GM12874 (cell line): ENCODE measurements around the gene NCF2.

Source experiments
- TF ChIP-seq, protein P1 (sequence below): IDR thresholded peaks from 2 replicates; pipeline ENCODE4 v1.5.1; 2011; ENCODE audit warnings: low read depth, mild to moderate bottlenecking, control low read depth, low read length, moderate library complexity; ENCODE audit not compliant: insufficient read depth

Gene NCF2

DNA sequence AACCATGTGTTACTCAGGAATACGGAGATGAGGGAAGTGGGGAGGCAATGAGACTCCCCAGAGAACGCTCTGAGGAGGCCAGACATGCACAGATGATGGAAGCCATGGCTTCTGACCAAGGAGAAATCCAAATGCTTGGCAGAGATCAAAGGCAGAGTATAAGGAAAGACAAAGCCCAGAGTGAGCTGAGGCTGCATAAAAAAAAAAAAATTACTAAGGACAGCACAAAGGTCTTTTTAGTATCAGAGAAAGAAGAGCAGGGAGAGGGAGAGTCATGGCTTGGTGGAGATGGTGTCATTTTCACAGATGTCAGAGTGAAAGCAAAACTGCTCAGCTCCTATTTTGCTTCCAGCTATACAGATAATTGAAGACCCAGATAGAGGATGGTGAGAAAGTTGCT, 8.1 kb upstream of the NCF2 start:
- TF ChIP-seq, protein P1, sequence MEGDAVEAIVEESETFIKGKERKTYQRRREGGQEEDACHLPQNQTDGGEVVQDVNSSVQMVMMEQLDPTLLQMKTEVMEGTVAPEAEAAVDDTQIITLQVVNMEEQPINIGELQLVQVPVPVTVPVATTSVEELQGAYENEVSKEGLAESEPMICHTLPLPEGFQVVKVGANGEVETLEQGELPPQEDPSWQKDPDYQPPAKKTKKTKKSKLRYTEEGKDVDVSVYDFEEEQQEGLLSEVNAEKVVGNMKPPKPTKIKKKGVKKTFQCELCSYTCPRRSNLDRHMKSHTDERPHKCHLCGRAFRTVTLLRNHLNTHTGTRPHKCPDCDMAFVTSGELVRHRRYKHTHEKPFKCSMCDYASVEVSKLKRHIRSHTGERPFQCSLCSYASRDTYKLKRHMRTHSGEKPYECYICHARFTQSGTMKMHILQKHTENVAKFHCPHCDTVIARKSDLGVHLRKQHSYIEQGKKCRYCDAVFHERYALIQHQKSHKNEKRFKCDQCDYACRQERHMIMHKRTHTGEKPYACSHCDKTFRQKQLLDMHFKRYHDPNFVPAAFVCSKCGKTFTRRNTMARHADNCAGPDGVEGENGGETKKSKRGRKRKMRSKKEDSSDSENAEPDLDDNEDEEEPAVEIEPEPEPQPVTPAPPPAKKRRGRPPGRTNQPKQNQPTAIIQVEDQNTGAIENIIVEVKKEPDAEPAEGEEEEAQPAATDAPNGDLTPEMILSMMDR = no peak

DNA sequence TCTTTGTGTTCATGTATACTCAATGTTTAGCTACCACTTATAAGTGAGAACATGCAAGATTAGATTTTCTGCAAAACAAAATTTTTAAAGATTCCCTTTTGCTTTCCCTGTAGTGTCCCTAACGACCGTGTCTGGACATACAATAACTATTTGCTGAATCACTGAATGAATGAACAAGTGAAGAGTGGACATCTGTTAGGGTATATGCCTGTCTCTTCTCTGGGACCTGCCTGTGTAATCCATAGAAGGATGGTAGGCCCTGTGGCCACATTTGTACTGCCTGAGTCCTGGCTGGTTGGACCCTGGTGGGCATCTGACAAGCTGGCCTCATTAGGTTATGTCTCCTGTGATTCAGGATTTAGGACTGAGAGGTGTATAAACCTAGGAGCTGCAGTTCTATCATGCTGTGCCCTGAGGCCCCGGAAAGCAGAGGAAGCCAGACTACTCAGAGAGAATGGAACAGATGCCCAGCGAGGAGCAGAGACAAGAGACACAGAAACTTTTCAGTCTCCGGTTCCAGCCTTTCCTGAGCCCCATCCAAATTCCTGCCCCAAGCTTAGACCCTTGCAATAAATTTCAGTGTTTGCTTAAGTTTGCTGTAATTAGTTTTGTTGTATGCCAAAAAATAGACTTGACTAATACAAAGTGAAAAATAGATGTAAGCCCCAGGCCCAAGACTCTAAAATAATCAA, 7.5 kb upstream of the NCF2 start:
- TF ChIP-seq, protein P1 = no peak

DNA sequence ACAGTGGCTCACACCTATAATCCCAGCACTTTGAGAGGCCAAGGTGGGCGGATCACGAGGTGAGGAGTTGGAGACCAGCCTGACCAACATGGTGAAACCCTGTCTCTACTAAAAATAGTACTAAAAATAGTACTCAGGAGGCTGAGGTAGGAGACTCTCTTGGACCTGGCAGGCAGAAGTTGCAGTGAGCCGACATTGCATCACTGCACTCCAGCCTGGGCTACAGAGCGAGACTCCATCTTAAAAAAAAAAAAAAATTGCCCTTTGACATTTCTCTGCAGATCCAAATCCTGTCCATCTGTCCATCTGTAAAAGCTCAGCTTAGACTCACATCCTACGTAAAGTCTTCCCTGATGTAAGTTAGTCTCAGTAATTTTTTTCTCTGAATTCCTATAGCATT, 6.2 kb upstream of the NCF2 start:
- TF ChIP-seq, protein P1 = no peak

DNA sequence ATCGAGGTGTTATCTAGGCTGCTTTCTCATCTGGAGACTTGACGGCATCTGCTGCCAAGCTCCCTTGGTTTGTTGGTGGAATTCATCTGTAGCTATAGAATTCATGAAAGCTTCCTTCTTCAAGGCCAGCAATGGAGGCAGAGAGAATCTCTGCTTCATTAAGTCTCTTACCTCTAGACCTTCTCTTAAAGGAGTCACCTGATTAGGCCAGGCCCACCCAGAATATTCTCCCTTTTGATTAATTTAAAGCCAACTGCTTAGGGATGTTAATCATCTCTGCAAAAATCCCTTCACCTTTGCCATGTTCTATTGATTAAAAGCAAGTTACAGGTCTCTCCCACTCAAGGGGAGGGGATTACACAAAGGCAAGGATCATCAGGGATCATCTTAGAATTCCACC, 5.3 kb upstream of the NCF2 start:
- TF ChIP-seq, protein P1 = no peak

DNA sequence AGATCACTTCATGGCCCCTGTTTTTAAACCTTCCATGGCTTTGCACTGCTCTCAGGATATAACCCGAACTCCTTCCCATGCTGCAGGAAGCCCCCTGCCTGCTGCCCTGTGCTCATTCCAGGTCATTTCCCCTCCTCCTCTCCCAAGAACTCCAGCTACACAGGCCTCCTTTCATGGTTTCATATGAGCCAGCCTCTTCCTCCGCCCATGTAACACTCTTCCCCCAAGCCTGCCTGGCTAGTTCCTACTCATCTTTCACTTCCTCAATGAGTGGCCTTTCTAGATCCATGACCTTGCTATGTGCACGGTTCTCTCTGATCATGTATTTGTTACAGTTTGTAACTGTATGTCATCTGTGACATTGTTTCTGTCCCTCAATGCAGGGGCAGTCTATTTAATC, 3.1 kb upstream of the NCF2 start:
- TF ChIP-seq, protein P1 = no peak

DNA sequence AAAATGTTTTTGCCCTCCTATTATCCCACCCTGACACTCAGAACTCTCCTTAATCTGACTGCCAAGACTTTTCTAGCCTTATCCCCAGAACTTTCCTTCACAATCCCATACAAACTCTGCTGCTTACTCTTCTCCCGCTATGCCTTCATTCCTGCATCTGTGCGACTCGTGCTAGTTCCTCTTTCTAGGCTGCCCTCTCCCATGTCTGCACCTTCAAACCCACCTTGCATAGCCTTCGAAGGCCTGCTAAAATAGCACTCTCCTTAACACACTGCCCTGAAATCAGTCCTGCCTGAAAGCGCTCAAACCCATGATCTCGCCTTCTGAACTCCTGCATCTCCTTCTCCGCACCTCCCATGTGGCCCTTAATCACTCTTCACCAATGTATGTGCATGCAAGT, 2.5 kb upstream of the NCF2 start:
- TF ChIP-seq, protein P1 = no peak

DNA sequence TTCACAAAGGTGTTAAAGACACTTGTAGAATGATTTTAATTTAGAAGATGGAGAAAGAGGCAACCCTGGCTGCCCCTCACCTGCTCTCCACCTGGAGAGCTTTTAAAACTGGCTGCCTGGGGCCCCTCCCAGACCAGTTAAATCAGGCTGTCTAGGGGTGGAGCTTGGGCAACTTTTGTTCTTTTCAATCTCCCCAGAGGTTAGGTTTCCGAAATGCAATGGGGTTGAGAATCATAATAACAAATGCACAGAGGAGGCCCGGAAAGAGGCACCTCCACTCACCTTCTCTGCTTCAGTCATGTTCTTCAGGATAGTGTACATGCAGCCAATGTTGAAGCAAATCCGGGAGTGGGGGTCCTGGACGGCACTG, 400 bp downstream of the NCF2 start:
- TF ChIP-seq, protein P1 = no peak
